Measurements from ENCODE around the gene ABI2.

Gene ABI2

DNA sequence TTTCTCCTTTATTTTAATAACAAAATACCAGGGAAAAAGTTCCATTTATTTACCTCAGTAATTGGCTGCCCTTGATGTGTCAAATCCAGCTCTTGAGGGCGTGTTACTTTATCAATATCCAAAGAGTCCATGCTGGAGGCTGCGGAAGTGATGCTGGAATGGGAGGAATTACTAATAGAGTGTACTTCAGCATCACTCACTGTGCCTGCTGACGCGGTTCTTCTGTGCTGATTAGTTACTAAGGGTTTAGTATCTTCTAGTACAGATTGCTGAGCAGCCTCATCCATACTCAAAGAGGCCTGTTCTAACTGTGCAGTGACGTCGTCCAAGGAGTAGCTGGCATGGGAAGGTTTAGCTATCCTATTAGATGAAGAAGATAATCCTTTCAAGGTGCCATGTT lies 161.3 kb downstream of the ABI2 start (continued):
- TF ChIP-seq, protein P1, sequence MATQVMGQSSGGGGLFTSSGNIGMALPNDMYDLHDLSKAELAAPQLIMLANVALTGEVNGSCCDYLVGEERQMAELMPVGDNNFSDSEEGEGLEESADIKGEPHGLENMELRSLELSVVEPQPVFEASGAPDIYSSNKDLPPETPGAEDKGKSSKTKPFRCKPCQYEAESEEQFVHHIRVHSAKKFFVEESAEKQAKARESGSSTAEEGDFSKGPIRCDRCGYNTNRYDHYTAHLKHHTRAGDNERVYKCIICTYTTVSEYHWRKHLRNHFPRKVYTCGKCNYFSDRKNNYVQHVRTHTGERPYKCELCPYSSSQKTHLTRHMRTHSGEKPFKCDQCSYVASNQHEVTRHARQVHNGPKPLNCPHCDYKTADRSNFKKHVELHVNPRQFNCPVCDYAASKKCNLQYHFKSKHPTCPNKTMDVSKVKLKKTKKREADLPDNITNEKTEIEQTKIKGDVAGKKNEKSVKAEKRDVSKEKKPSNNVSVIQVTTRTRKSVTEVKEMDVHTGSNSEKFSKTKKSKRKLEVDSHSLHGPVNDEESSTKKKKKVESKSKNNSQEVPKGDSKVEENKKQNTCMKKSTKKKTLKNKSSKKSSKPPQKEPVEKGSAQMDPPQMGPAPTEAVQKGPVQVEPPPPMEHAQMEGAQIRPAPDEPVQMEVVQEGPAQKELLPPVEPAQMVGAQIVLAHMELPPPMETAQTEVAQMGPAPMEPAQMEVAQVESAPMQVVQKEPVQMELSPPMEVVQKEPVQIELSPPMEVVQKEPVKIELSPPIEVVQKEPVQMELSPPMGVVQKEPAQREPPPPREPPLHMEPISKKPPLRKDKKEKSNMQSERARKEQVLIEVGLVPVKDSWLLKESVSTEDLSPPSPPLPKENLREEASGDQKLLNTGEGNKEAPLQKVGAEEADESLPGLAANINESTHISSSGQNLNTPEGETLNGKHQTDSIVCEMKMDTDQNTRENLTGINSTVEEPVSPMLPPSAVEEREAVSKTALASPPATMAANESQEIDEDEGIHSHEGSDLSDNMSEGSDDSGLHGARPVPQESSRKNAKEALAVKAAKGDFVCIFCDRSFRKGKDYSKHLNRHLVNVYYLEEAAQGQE (tag by site-specific recombination; IDR thresholded peaks at IDR 0.05) = no peak

GRCh38 chr2:203490391-203490790 lies 162.2 kb downstream of the ABI2 start:
- Histone ChIP-seq H3K27ac (ENCODE audit: extremely low read depth, low read depth, low read length) (no peak overlapping the region), H3K4me1 (ENCODE audit: control insufficient read depth, insufficient read depth, low read length) (no peaks in the 10 kb centered on the region), H3K36me3 (ENCODE audit: control insufficient read depth in 2 of 2, insufficient read depth in 1 of 2, low read length in 2 of 2) (peaks cover 0 to 20% of the 10 kb centered on the region in 2 experiments; a peak in 2 of 3 replicates), H3K9me3 (ENCODE audit: control insufficient read depth, insufficient read depth, low read depth, low read length) (no peaks in the 10 kb centered on the region), H3K4me3 (ENCODE audit: low read depth, low read length) (no peak overlapping the region)
- ChIA-PET CTCF (no interaction called here), POLR2A (no interaction called here)
- TF ChIP-seq, protein P2, sequence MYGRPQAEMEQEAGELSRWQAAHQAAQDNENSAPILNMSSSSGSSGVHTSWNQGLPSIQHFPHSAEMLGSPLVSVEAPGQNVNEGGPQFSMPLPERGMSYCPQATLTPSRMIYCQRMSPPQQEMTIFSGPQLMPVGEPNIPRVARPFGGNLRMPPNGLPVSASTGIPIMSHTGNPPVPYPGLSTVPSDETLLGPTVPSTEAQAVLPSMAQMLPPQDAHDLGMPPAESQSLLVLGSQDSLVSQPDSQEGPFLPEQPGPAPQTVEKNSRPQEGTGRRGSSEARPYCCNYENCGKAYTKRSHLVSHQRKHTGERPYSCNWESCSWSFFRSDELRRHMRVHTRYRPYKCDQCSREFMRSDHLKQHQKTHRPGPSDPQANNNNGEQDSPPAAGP (tag by site-specific recombination; IDR thresholded peaks at IDR 0.05) = no peak
- TF ChIP-seq ZNF350 (tag by site-specific recombination; IDR thresholded peaks at IDR 0.05) = no peak
- TF ChIP-seq ZNF37A (tag by site-specific recombination; IDR thresholded peaks at IDR 0.05) = no peak
- no peak for TF ChIP-seq ZNF202 (tag by site-specific recombination; IDR thresholded peaks at IDR 0.05; ENCODE audit: borderline replicate concordance)
- TF ChIP-seq ZNF16 (tag by site-specific recombination; IDR thresholded peaks at IDR 0.05; ENCODE audit: low read depth) = no peak
- TF ChIP-seq KLF7 (tag by site-specific recombination; IDR thresholded peaks at IDR 0.05; ENCODE audit: borderline replicate concordance) = no peak
- no peak for TF ChIP-seq SP7 (tag by site-specific recombination; IDR thresholded peaks at IDR 0.05)
- no peak for TF ChIP-seq ZNF561 (tag by site-specific recombination; IDR thresholded peaks at IDR 0.05; ENCODE audit: borderline replicate concordance)
- no peak for TF ChIP-seq ZNF654 (tag by site-specific recombination; IDR thresholded peaks at IDR 0.05; ENCODE audit: low read depth)
- TF ChIP-seq ZNF24 (tag by site-specific recombination; IDR thresholded peaks at IDR 0.05) = no peak
- no peak for TF ChIP-seq ZBTB17 (tag by site-specific recombination; IDR thresholded peaks at IDR 0.05)

GRCh38 chr2:203492965-203493364 lies 164.8 kb downstream of the ABI2 start:
- Histone ChIP-seq H3K27ac (ENCODE audit: extremely low read depth, low read depth, low read length) (no peak overlapping the region), H3K4me3 (ENCODE audit: low read depth, low read length) (no peak overlapping the region), H3K36me3 (ENCODE audit: control insufficient read depth in 2 of 2, insufficient read depth in 1 of 2, low read length in 2 of 2) (peaks cover 0 to 20% of the 10 kb centered on the region in 2 experiments; a peak in 2 of 3 replicates), H3K4me1 (ENCODE audit: control insufficient read depth, insufficient read depth, low read length) (no peaks in the 10 kb centered on the region), H3K9me3 (ENCODE audit: control insufficient read depth, insufficient read depth, low read depth, low read length) (no peaks in the 10 kb centered on the region)
- CTCF ChIA-PET = no interaction called here
- POLR2A ChIA-PET = no interaction called here
- TF ChIP-seq ZNF670 (tag by site-specific recombination; IDR thresholded peaks at IDR 0.05; ENCODE audit: low read depth) = no peak
- no peak for TF ChIP-seq ZNF629 (tag by site-specific recombination; IDR thresholded peaks at IDR 0.05)
- TF ChIP-seq ZNF132 (tag by site-specific recombination; IDR thresholded peaks at IDR 0.05; ENCODE audit: borderline replicate concordance) = no peak
- no peak for TF ChIP-seq ZNF677 (tag by site-specific recombination; IDR thresholded peaks at IDR 0.05)
- no peak for TF ChIP-seq ZFP37 (tag by site-specific recombination; IDR thresholded peaks at IDR 0.05)
- TF ChIP-seq ZNF776 (tag by site-specific recombination; IDR thresholded peaks at IDR 0.05; ENCODE audit: borderline replicate concordance) = no peak
- TF ChIP-seq, protein P3, sequence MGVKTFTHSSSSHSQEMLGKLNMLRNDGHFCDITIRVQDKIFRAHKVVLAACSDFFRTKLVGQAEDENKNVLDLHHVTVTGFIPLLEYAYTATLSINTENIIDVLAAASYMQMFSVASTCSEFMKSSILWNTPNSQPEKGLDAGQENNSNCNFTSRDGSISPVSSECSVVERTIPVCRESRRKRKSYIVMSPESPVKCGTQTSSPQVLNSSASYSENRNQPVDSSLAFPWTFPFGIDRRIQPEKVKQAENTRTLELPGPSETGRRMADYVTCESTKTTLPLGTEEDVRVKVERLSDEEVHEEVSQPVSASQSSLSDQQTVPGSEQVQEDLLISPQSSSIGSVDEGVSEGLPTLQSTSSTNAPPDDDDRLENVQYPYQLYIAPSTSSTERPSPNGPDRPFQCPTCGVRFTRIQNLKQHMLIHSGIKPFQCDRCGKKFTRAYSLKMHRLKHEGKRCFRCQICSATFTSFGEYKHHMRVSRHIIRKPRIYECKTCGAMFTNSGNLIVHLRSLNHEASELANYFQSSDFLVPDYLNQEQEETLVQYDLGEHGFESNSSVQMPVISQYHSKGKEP (tag by site-specific recombination; IDR thresholded peaks at IDR 0.05) = no peak
- TF ChIP-seq ZNF211 (tag by site-specific recombination; IDR thresholded peaks at IDR 0.05; ENCODE audit: low read depth) = no peak
- TF ChIP-seq, protein P4, sequence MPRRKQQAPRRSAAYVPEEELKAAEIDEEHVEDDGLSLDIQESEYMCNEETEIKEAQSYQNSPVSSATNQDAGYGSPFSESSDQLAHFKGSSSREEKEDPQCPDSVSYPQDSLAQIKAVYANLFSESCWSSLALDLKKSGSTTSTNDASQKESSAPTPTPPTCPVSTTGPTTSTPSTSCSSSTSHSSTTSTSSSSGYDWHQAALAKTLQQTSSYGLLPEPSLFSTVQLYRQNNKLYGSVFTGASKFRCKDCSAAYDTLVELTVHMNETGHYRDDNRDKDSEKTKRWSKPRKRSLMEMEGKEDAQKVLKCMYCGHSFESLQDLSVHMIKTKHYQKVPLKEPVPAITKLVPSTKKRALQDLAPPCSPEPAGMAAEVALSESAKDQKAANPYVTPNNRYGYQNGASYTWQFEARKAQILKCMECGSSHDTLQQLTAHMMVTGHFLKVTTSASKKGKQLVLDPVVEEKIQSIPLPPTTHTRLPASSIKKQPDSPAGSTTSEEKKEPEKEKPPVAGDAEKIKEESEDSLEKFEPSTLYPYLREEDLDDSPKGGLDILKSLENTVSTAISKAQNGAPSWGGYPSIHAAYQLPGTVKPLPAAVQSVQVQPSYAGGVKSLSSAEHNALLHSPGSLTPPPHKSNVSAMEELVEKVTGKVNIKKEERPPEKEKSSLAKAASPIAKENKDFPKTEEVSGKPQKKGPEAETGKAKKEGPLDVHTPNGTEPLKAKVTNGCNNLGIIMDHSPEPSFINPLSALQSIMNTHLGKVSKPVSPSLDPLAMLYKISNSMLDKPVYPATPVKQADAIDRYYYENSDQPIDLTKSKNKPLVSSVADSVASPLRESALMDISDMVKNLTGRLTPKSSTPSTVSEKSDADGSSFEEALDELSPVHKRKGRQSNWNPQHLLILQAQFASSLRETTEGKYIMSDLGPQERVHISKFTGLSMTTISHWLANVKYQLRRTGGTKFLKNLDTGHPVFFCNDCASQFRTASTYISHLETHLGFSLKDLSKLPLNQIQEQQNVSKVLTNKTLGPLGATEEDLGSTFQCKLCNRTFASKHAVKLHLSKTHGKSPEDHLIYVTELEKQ (tag by site-specific recombination; IDR thresholded peaks at IDR 0.05; ENCODE audit: borderline replicate concordance) = no peak
- TF ChIP-seq ZNF416 (tag by site-specific recombination; IDR thresholded peaks at IDR 0.05) = no peak
- no peak for TF ChIP-seq SCRT1 (tag by site-specific recombination; IDR thresholded peaks at IDR 0.05; ENCODE audit: borderline replicate concordance)
- no peak for TF ChIP-seq ZNF174 (tag by site-specific recombination; IDR thresholded peaks at IDR 0.05)
- TF ChIP-seq ZNF404 (tag by site-specific recombination; IDR thresholded peaks at IDR 0.05) = no peak
